Suprapubic skin (tissue), 4 donors: ENCODE results near the gene BRD3OS. TPM values are rescaled to one million over a fixed set of nuclear protein-coding genes. Genes with fewer than 3 reads are reported as not detected.

Source experiments
- DNase-seq, 2 donors: peaks; one replicate each; pipeline ENCODE4 v3.0.0-alpha.2; 2019; ENCODE audit warnings: low spot score in 2 of 2
- H3K27ac ChIP-seq: fragments of 200-600 bp; sonication (generic); one replicate; pipeline ENCODE4 v1.5.1; 2019
- H3K27me3 ChIP-seq: fragments of 200-600 bp; sonication (generic); one replicate; pipeline ENCODE4 v1.5.1; 2019
- H3K36me3 ChIP-seq: fragments of 200-600 bp; sonication (generic); one replicate; pipeline ENCODE4 v1.5.1; 2019
- H3K4me1 ChIP-seq: fragments of 200-600 bp; sonication (generic); one replicate; pipeline ENCODE4 v1.5.1; 2019
- H3K4me3 ChIP-seq: fragments of 200-600 bp; sonication (generic); one replicate; pipeline ENCODE4 v1.5.1; 2019; ENCODE audit warnings: mild to moderate bottlenecking
- H3K9me3 ChIP-seq: fragments of 200-600 bp; sonication (generic); one replicate; pipeline ENCODE4 v1.5.1; 2019
- CTCF ChIP-seq, 2 donors: fragments of 200-600 bp in 1 of 2; fragments of 450-650 bp in 1 of 2; sonication (generic) in 1 of 2; IDR thresholded peaks; one replicate each; pipeline ENCODE4 v1.5.1; 2016 to 2019; ENCODE audit warnings: antibody characterized with exemption in 2 of 2, mild to moderate bottlenecking in 1 of 2, moderate library complexity in 1 of 2
- EP300 ChIP-seq: sonication (generic); formaldehyde crosslinking; IDR thresholded peaks from one replicate; pipeline ENCODE4 v1.6.1; 2017; ENCODE audit warnings: antibody characterized with exemption
- POLR2A ChIP-seq, 2 donors: fragments of 450-650 bp; IDR thresholded peaks; one replicate each; pipeline ENCODE4 v1.6.1; 2017; ENCODE audit warnings: antibody characterized with exemption in 2 of 2, mild to moderate bottlenecking in 2 of 2, moderate library complexity in 2 of 2
- POLR2AphosphoS5 ChIP-seq, 3 donors: sonication (generic); formaldehyde crosslinking; IDR thresholded peaks; one replicate each; pipeline ENCODE4 v1.6.1; 2017; ENCODE audit warnings: antibody characterized with exemption in 3 of 3
- WGBS: methylation state at CpG from one replicate; pipeline ENCODE4 v1.1.5; 2018; 5-methylcytosine and 5-hydroxymethylcytosine counted together
- total RNA-seq, 4 donors: library from RNA; depleted of rRNA; stranded (reverse); fragments of >200 nt; gene quantifications; one replicate each; pipeline ENCODE4 v1.1.0, GENCODE V29; 2016

Gene BRD3OS
- total RNA-seq, 4 donors from 2014 or later: 6.2 to 10.4 (median 9.5) TPM

- H3K27ac ChIP-seq: peak overlapping the region; percentile 15
Measured at GRCh38 chr9:134056483-134057306, 31.4 kb downstream of the BRD3OS start.

GRCh38 chr9:134057307-134057657 is 32.0 kb downstream of the BRD3OS start:
- H3K4me1 ChIP-seq: peaks cover 75% of the 10 kb centered on the region
- H3K4me3 ChIP-seq: no peak overlapping the region
- DNase-seq: no peak
- TF ChIP-seq EP300 (no peak), CTCF (IDR thresholded peaks at IDR 0.05) (no peak), POLR2A (IDR thresholded peaks at IDR 0.05) (no peak), POLR2AphosphoS5 (IDR thresholded peaks at IDR 0.05) (no peak)
- WGBS: 84% methylated on average over 13 of the region's 13 CpGs
- no peaks in the 10 kb centered on the region for H3K27me3 ChIP-seq
- no peaks in the 10 kb centered on the region for H3K9me3 ChIP-seq
- no peak overlapping the region for H3K27ac ChIP-seq
- H3K36me3 ChIP-seq: peaks cover 15% of the 10 kb centered on the region

More at GRCh38 chr9:134056483-134057306, 31.4 kb downstream of the BRD3OS start:
- TF ChIP-seq EP300 (no peak), CTCF (IDR thresholded peaks at IDR 0.05) (no peak), POLR2A (IDR thresholded peaks at IDR 0.05) (no peak), POLR2AphosphoS5 (IDR thresholded peaks at IDR 0.05) (no peak)
- peaks cover 19% of the 10 kb centered on the region for H3K36me3 ChIP-seq
- no peaks in the 10 kb centered on the region for H3K9me3 ChIP-seq
- H3K4me3 ChIP-seq: peak overlapping the region; percentile 11
- H3K4me1 ChIP-seq: peaks cover 69% of the 10 kb centered on the region
- H3K27me3 ChIP-seq: no peaks in the 10 kb centered on the region
- WGBS: 55% methylated on average over 23 of the region's 23 CpGs
- peak in 1 of 2 donors; percentile 60 for DNase-seq

GRCh38 chr9:134057751-134058701 is 32.7 kb downstream of the BRD3OS start:
- Histone ChIP-seq H3K27me3 (no peaks in the 10 kb centered on the region), H3K4me3 (no peak overlapping the region), H3K36me3 (peaks cover 7% of the 10 kb centered on the region), H3K27ac (no peak overlapping the region), H3K9me3 (no peaks in the 10 kb centered on the region), H3K4me1 (peaks cover 82% of the 10 kb centered on the region)
- DNase-seq: peak in 1 of 2 donors; percentile 53
- TF ChIP-seq EP300: no peak
- no peak for TF ChIP-seq POLR2A (IDR thresholded peaks at IDR 0.05)
- no peak for TF ChIP-seq POLR2AphosphoS5 (IDR thresholded peaks at IDR 0.05)
- no peak for TF ChIP-seq CTCF (IDR thresholded peaks at IDR 0.05)
- 79% methylated on average over 13 of the region's 28 CpGs for WGBS

- H3K9me3 ChIP-seq: no peaks in the 10 kb centered on the region
- H3K27ac ChIP-seq: no peak overlapping the region
- no peak for DNase-seq
- H3K27me3 ChIP-seq: no peaks in the 10 kb centered on the region
- no peak overlapping the region for H3K4me3 ChIP-seq
- WGBS: 69% methylated on average over 7 of the region's 7 CpGs
- H3K36me3 ChIP-seq: peaks cover under 1% of the 10 kb centered on the region
- TF ChIP-seq EP300 (no peak), CTCF (IDR thresholded peaks at IDR 0.05) (no peak), POLR2A (IDR thresholded peaks at IDR 0.05) (no peak)
- H3K4me1 ChIP-seq: peaks cover 89% of the 10 kb centered on the region
Measured at GRCh38 chr9:134058716-134059115, 33.4 kb downstream of the BRD3OS start.

GRCh38 chr9:134059188-134059641 is 33.9 kb downstream of the BRD3OS start:
- TF ChIP-seq CTCF (IDR thresholded peaks at IDR 0.05) (no peak), POLR2AphosphoS5 (IDR thresholded peaks at IDR 0.05) (no peak), EP300 (no peak), POLR2A (IDR thresholded peaks at IDR 0.05) (no peak)
- no peaks in the 10 kb centered on the region for H3K27me3 ChIP-seq
- 81% methylated on average over 6 of the region's 16 CpGs for WGBS
- no peaks in the 10 kb centered on the region for H3K9me3 ChIP-seq
- H3K4me3 ChIP-seq: no peak overlapping the region
- no peaks in the 10 kb centered on the region for H3K36me3 ChIP-seq
- H3K27ac ChIP-seq: no peak overlapping the region
- no peak for DNase-seq
- peaks cover 93% of the 10 kb centered on the region for H3K4me1 ChIP-seq
